CD4-positive, alpha-beta T cell treated with Interleukin-4 for 4 hours (primary cell): Measurements from ENCODE around the gene TRAF3.

Source experiments
- DNase-seq: peaks from one replicate; pipeline ENCODE4 v3.0.0-alpha.2; 2020

TRAF3 gene

GRCh38 chr14:102778338-102779083 lies 1.3 kb downstream of the TRAF3 start:
- no peak for DNase-seq

- no peak for DNase-seq
Observed at GRCh38 chr14:102779084-102779462, 1.8 kb downstream of the TRAF3 start.

- DNase-seq, result no peak
Observed at GRCh38 chr14:102779574-102780315, 2.5 kb downstream of the TRAF3 start.

GRCh38 chr14:102781063-102781462 lies 3.8 kb downstream of the TRAF3 start:
- DNase-seq, result no peak

DNA sequence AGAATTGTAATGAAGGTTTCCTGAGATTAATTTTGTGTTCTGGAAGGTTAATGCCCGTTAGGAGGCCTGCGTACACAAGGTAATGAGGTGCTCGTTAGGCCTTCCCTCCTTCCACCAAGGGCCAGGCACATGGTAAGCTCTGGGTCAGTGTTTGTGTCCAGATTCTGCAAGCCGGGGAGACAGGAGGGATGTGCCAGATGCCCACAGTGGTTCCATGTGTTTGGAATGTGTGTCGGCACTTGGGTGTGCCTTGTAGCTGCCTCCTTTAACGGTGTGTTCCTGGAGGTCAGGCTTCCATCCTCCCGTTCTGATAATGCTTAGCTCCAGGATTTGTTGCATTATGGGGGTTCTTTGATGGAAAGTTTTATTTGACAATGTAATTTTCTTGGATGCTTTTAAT lies 5.7 kb downstream of the TRAF3 start:
- no peak for DNase-seq

GRCh38 chr14:102784892-102785594 lies 7.8 kb downstream of the TRAF3 start:
- no peak for DNase-seq

DNA sequence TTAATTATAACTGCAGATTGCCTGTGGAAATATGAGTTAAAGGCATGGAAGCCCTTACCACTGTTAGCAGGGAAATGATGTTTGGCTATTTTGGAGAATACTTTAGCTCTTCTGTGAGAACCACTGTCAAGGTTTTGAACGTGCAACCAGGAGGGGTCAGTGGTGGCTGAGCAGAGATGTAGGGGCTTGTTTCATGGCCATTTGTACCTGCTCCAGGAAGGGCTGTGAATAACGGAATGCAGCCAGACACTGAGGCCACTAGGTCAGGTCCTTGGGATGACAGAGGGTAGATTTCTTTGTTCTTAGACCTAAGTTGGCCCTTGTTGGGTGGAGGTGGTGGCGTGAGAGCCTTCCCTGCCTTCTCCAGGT lies 8.3 kb downstream of the TRAF3 start:
- no peak for DNase-seq

- DNase-seq, result peak; percentile 44
Observed at GRCh38 chr14:102786768-102787167, 9.5 kb downstream of the TRAF3 start.

GRCh38 chr14:102789349-102789748 lies 12.1 kb downstream of the TRAF3 start:
- DNase-seq, result no peak

DNA sequence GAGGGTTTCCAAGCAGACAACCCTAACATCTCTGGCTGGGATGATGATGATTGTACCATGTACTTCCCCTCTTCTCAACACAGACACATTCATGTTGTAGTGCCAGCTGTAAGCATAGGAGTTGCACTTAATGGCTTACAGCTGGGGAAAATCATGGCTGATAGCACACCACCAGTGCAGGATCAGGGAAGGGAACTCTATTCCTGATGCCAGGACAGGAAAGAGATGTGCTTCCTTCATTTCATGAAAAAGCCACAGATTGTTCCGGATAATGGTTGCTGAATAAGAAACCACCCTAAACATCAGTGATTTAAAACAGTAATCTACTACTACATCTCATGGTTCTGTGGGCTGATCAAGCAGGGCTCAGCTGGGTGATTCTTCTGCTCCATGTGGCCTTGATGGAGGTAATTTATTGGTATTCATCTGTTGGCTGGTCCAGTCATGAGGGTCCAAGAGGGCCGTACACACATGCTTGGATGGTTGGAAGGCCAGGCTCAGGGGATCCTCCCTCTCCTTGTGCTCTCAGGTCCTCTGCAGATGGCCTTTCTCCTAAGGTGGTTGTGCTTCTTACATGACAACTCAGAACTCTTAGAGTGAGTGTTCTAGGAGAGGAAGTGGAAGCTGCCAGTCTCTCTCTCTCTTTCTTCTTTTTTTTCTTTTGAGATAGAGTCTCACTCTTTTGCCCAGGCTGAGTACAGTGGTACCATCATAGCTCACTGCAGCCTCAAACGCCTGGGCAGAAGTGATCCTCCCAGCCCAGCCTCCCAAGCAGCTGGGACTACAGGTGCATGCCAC lies 16.5 kb downstream of the TRAF3 start:
- DNase-seq, result no peak

DNA sequence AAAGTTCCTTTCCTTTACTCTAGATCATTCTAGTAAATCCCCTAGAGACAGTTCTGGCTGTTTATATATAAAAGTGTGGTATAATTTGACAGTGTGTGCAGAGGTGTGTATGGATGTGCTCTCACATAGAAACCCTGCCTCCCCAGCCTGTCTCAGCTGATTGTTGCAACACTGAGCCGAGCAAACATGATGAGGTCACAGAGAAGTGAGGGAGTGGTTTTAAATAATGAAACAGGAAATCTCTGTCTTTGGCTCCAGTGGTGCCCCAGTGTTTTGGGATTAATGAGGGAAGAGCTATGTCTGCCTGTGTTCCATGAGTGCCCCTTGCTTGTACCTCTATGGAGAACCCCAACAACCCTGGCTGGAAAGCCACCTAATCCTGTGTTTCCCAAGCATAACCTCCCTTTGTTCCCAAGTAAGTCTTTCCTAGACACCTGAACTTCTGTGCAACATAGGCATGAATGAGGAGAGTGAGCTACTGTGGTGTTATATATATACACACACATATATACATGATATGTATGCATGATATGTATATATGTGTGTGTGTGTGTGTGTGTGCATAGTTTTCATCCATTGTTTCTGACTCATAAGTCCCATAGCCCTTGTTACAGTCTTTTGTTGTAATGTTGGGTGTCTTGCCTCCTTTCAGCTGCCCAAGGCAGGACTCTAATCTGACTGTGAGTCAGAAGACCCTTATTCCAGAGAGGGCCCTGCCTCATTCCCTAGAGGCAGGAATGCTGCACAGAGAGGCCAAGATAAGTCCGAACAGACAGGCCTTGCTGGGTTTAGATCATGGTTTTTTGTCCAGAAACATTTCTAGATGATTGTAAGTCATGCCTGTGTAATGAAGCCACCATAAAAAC lies 18.0 kb downstream of the TRAF3 start:
- peak; percentile 58 for DNase-seq

- DNase-seq, result no peak
Observed at GRCh38 chr14:102796661-102797190, 19.5 kb downstream of the TRAF3 start.

DNA sequence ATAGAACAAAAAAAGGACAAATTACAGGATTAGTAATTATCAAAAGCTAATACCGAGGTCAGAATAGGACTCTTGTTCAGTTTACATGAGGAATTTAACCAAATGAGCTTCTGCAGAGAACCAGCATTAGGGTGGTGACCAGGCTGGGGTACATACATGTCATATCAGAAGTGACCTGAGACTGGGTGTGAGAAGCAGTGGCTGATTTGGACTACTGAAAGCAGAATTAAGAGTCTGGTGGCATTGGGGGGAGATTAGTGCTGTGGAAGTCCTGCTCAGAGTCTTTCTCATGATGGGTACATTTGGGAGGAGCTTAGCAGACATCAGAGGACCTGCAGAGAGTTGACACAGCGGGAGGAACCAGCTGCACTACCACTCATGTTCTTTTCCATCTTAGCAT lies 21.7 kb downstream of the TRAF3 start:
- no peak for DNase-seq

GRCh38 chr14:102799684-102800562 lies 22.7 kb downstream of the TRAF3 start:
- no peak for DNase-seq

GRCh38 chr14:102802834-102803523 lies 25.7 kb downstream of the TRAF3 start:
- DNase-seq, result no peak

GRCh38 chr14:102804858-102805257 lies 27.6 kb downstream of the TRAF3 start:
- no peak for DNase-seq

GRCh38 chr14:102805371-102805891 lies 28.2 kb downstream of the TRAF3 start:
- DNase-seq, result peak; percentile 56

DNA sequence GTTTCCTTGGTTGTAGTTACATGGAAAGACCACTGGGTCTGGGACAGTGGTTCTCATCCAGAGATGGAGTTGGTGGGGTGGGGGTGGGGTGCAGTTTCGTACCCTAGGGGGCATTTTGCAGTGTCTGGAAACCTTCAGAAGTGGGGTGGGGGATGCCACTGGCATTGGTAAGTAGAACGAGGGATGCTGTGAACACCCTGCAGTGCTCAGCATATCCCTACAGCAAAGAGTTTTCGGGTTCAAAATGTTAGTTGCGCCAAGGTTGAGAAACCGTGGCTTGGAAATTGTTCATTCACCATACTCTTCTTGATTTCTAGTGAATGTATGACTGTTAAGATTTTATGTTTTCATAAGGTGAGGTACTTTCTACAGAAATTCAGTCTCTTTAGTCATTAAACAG lies 28.7 kb downstream of the TRAF3 start:
- DNase-seq, result no peak

- no peak for DNase-seq
Observed at GRCh38 chr14:102806447-102806846, 29.2 kb downstream of the TRAF3 start.

DNA sequence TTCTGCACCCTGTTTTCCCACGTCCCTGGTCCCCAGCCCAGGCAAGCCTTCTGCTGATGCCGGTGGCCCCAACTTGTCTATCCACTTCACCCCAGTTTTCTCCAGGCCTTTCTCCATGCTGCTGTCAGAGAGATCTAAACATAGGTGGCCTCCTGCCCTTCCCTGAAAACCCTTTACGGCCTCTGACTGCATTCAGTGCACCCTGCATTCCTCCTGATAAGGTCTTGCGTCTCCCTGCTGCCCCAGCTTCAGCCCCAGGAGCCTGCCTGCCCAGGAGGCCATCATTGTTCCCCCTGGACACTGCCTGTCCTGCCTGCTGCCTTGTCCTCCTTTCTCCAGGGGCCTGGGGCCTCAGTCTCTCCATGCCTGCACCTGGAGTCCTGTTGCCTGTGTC lies 29.8 kb downstream of the TRAF3 start:
- DNase-seq, result no peak
